Measurements from ENCODE around the gene GALNT6.

GALNT6 gene

GRCh38 chr12:51391283-51392123 is at the start of gene GALNT6:
Gene GALNT6 (minus strand): TSS chr12:51391406. CDS start chr12:51379781, 11,625 bp downstream.
- DNase-seq = peak; percentile 80

GRCh38 chr12:51439330-51439729 is 48.1 kb upstream of the GALNT6 start:
- DNase-seq = no peak

GRCh38 chr12:51437431-51437830 is 46.2 kb upstream of the GALNT6 start:
- no peak for DNase-seq

- DNase-seq = no peak
These were observed 43.1 kb upstream of the GALNT6 start for GRCh38 chr12:51434305-51434704.

GRCh38 chr12:51432921-51433320 is 41.7 kb upstream of the GALNT6 start:
- DNase-seq = no peak

- no peak for DNase-seq
These were observed 39.1 kb upstream of the GALNT6 start for GRCh38 chr12:51430196-51430895.

GRCh38 chr12:51429700-51430099 is 38.5 kb upstream of the GALNT6 start:
- no peak for DNase-seq

GRCh38 chr12:51428256-51428655 is 37.0 kb upstream of the GALNT6 start:
- no peak for DNase-seq

GRCh38 chr12:51424662-51425539 is 33.7 kb upstream of the GALNT6 start, which contains the start of gene SLC4A8:
Gene SLC4A8 (plus strand): TSS chr12:51424831. CDS start chr12:51424988, 157 bp downstream.
- DNase-seq = peak; percentile 85

GRCh38 chr12:51424094-51424661 is 33.0 kb upstream of the GALNT6 start:
- no peak for DNase-seq

- peak; percentile 69 for DNase-seq
These were observed 30.2 kb upstream of the GALNT6 start for GRCh38 chr12:51421266-51421884.

- no peak for DNase-seq
These were observed 28.4 kb upstream of the GALNT6 start for GRCh38 chr12:51419425-51420193.

GRCh38 chr12:51417826-51418225 is 26.6 kb upstream of the GALNT6 start:
- no peak for DNase-seq

- DNase-seq = no peak
These were observed 24.7 kb upstream of the GALNT6 start for GRCh38 chr12:51415931-51416330.

- no peak for DNase-seq
These were observed 22.6 kb upstream of the GALNT6 start for GRCh38 chr12:51413791-51414190.

GRCh38 chr12:51413149-51413548 is 21.9 kb upstream of the GALNT6 start:
- no peak for DNase-seq

- no peak for DNase-seq
These were observed 18.6 kb upstream of the GALNT6 start for GRCh38 chr12:51409846-51410245.

- no peak for DNase-seq
These were observed 16.4 kb upstream of the GALNT6 start for GRCh38 chr12:51407604-51408003.

GRCh38 chr12:51406859-51407258 is 15.7 kb upstream of the GALNT6 start:
- DNase-seq = no peak

- no peak for DNase-seq
These were observed 15.1 kb upstream of the GALNT6 start for GRCh38 chr12:51406290-51406689.

GRCh38 chr12:51405801-51406207 is 14.6 kb upstream of the GALNT6 start:
- no peak for DNase-seq
